NCI-H2029 (cell line): ENCODE measurements around the gene CRIM1.

Experiments used
- DNase-seq: peaks from one replicate; lab custom pipeline; 2025; lab: John Stamatoyannopoulos, UW

The CRIM1 gene

DNA sequence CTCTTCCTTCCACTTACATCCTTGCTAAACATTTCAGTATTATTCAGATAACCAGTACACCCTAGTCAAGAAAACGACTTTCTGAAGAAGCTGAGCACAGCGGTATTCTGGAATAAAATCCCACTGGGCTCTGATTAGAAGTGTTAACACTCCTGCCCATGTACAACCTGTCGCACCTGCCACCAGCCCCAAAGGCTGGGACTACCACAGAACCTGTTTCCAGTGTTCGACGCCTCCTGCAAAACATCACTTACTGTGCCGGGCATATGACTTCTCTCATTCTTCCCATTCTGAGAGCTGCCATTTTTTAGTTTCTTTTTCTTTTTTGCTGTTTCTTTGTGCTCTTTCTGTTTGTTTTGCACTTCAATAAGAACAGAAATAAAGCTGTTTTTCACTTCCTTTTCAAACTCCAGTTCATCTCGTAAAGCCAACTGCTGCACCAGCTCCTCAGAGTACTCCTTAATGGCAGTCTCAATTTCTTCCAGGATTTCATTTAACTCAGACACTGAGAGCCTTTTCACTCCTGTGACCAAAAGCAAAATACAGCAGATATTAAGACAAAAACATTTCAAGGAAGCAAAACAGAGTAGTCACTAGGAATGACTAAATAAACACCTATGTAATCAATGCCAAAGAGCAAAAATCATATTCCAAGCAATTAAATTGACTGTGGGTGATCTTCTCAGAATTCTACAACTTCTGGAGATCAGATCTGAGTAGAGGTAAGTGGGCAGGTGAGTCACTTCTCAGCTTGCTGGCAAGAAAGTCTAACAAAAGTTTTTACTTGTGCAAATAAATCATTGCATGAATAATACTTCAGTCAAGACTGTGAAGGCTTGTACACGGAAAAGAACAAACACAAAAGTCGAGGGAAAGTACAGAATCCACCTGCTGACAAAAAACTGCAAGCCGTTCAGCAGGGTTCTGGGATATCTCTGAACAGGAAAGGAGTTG lies 223.0 kb downstream of the CRIM1 start:
- no peak for DNase-seq

DNA sequence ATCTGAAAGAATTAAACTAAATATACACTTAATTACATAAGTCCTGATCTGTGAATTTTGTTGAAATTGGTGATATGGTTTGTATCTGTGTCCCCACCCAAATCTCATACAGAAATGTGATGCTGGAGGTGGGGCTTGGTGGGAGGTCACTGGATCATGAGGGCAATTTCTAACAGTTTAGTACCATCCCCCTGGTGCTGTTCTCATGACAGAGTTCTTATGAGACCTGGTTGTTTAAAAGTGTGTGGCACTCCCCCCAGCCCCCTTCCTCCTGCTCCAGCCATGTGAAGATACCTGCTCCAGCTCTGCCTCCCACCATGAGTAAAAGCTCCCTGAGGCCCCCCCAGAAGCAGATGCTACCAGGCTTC lies 223.7 kb downstream of the CRIM1 start:
- DNase-seq: no peak

DNA sequence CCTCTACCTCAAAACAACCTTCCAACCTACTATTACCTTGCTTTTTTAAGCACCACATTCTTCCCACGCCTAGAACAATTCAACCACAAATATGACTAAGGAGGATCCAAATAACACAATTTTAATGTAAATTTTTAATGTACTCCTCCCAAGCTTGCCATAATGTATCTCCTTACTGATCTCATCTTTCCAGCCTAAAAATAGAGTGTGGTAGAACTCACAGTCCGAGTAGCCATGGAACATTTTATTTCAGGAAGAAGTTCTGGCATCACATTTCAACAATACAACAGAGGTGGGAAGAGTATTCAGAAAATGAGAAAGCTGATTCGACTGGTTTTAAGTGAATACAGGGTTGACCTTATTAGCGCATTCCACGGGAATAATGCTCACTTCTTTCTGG lies 227.0 kb downstream of the CRIM1 start:
- DNase-seq: no peak

DNA sequence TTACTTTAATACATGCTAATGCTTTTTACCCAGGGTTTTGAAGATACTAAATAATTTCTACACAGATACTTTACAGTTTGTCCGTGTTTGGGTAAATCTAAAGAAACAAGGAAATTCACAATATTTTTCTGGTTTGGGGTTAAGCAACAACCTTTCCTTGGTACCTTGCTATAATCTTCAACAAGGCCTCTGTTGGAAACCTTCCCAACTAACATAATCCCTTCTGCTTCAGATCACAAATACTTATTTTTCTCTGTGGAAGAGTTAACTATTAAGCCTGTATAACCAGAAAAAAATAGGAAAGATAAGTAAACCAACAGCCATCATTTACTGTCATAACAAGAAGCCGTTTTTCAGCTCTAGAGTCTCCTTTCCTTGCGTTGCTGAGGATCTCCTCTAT lies 227.4 kb downstream of the CRIM1 start:
- no peak for DNase-seq

DNA sequence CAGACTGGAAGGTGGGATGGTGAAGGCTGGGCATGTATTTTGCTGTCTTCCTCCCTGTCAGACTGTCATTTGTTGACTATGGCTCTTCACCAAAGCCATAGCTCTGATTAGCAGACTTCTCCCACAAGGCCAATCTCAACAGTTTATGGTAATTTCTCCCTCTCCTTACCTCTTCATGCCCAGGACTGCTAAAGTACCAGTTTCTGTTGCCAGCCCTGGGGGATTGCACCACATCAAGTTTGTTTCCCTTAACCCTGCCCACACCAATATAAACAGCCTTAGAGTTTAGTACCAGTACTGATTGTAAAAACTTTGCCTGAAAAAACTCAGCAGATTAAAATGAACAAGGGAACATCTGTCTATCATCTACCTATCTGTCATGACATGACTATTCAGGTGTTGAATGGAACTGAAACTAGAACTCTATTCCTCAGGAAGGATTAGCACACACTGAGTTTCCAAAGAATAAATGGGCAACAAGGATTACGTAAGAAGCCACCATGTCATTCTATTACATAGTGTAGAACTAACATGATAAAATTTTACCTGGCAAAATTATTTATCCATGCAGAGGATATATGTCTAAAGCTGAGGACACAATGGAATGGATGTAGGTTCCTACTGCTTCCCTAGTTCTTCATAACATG lies 228.7 kb downstream of the CRIM1 start:
- DNase-seq: no peak

DNA sequence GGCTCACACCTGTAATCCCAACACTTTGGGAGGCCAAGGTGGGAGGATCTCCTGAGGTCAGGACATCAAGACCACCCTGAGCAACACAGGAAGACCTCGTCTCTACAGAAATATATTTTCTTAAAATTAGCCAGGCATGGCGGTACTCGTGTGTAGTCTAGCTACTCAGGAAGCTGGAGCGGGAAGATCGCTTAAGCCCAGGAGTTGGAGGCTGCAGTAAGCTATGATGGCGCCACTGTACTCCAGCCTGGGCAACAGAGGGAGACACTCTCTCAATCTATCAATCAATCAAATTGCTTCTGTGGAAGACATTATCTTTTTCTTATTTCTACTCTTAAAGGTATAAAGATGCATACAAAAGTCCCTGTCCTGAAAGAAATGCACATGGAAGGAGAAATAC lies 231.1 kb downstream of the CRIM1 start:
- no peak for DNase-seq

DNA sequence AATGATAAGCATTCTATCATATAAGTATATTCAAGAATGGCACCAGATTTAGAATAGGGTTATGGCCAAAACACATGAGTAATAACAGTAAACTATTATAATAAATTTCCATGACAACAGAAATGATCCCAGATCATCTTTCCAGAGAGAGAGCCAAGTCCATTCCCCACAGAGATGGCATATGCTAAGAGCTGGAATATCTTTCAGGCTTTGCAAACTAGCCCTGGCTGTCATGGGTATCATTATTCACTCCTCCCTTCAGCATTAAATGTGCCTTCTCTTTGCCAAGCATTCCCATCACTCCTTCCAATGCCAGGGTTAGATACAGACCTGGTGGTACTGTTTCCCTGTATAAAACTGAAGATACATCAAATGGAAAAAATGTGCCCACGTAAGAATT lies 231.5 kb downstream of the CRIM1 start:
- no peak for DNase-seq

DNA sequence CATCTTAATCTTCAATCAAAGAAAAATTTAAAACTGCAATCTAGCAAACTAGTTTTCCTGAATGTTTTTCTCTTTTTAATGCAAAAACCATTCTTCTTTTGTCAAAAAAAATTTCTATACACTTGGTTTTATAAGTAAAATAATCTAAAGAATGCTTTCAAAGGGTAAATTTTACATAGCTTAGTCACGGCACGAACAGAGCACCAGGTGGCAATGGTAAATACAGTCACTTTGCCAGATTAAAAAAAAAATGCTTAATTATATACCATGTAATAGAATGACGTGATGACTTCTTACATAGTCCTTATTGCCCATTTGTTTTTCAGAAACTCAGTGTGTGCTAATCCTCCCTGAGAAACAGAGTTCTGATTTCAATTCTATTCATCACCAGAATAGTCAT lies 232.0 kb downstream of the CRIM1 start:
- no peak for DNase-seq

DNA sequence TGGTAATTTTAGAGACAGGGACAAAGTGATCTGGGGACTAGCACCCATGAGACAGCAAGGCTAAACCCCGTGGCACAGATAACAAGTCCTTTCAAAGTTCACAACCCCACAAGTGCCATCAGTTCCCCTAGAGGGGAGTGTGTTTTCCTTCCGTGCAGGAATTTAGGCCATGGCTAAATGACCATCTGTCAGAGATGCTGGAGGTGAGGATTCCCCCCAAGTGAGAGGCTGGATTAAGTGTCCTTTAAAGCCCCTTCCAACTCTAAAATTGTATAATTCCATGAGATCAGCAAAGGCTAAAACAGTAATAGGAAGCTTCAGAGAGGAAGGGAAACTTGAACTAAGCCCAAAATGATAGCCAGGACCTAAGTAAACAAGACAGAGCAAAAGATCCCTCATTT lies 233.7 kb downstream of the CRIM1 start:
- DNase-seq: no peak

DNA sequence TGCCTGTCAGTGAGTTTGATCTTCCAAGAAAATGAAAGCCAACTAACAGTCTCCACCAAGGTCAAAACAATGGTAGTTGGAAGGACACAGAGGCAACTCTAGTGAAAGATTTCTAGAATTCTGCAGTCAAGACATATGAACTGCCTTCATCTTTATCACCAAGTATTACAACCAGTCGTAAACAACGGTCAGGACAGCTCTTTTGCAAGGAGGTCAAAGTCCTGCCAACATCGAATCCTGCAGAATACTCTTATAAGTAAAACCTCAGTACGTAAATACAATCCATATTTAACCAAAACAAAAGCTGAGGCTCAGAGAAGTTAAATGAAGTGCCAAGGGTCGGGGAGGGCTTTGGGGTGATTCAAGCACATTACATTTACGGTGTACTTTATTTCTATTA lies 239.3 kb downstream of the CRIM1 start:
- no peak for DNase-seq

DNA sequence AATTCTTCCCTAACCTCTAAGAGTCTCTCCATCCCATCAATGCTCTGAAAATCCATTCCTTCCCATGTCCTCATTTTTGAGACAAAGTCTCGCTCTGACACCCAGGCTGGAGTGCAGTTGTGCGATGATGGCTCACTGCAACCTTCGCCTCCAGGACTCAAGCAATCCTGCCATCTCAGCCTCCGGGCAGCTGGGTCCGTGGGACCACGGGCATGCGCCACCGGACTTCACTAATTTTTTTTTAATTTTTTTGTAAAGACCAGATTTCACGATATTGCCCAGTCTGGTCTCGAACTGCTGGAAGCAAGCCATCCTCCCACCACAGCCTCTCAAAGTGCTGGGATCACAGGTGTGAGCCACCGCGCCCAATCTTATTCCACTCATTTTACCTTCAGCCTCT lies 240.8 kb downstream of the CRIM1 start:
- no peak for DNase-seq

DNA sequence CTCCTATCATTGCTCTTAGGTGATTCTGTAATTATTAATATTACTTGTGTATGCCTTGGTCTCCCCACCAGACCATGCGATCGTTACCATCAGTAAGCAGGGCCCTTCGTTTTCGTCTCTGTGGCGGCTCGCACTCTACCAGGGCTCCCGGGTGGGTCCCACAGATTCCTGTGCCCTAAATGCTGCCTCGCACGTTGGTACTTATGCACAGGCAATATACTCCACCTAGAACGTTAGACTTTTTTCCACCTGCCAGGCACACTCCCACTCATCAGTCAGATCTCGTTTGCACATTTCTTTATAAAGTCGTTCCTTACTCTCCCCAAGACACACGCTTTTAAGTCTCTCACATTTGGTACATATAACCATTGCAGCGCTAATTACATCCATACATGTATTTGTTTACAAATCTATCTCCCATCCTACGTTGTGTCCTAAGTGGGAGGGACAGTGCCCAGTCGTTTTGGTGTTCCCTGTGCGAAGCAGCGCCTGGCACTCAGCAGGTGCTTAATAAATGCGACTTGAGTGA lies 241.5 kb downstream of the CRIM1 start:
- DNase-seq: no peak

DNA sequence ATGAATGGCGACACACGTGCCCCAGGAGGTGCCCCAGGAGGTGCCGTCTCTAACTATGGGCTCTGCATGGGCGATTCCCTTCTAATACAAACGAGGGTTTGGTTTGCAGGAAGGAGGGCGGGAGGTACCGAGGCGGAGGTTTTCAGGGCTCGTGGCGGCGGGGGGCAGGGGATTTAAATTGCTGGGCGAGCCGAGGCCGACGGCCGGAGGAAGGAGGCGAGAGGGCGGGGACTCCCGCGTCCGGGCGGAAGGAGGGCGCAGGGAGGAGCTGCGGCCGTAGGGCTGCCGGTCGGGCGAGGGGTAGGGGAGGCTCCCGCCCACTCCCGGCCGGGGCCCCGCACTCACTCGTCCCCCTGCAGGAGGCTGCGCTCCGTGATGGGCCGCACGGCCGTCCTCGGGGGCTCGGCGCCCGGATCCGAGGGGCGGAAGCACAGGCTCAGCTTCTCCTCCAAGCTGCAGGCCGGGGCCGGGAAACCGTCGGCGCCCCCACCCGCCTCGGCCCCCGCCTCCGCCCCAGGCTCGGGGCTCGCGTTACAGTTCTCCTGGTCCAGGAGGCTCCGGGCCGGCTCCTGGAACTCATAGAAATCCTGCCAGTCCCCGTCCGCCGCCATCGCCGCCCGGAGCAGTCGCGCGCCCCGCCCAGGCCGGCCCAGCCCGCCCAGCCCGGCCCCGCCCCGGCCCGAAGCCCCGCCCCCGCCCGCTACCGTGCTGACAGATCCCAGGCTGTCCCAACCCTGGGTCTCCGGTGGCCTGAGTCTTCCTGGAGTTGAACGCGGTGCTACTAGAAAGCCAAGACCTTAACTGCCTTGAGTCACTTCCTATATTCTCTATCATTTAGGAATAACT lies 242.2 kb downstream of the CRIM1 start, which contains the start of gene FEZ2:
Gene FEZ2, minus strand, starts transcription at position 637 of the 846 bp plus-strand sequence. Its CDS starts 26 bp downstream, at position 611.
- peak; percentile 43 for DNase-seq
